NCI-H1048 (cell line): ENCODE results near the gene RBMS1.

Experiments
- DNase-seq: peaks from one replicate; lab custom pipeline; 2025; lab: John Stamatoyannopoulos, UW

Gene RBMS1

GRCh38 chr2:160275656-160276055, 218.0 kb downstream of the RBMS1 start:
- DNase-seq, result no peak

GRCh38 chr2:160271171-160272086, 222.2 kb downstream of the RBMS1 start:
- no peak for DNase-seq

GRCh38 chr2:160270571-160271113, 223.0 kb downstream of the RBMS1 start:
- DNase-seq, result no peak

- no peak for DNase-seq
These were observed 223.6 kb downstream of the RBMS1 start for GRCh38 chr2:160269803-160270570.

- no peak for DNase-seq
These were observed 224.2 kb downstream of the RBMS1 start for GRCh38 chr2:160269365-160269764.

GRCh38 chr2:160268151-160268781, 225.3 kb downstream of the RBMS1 start:
- no peak for DNase-seq

GRCh38 chr2:160267692-160268091, 225.9 kb downstream of the RBMS1 start:
- DNase-seq, result no peak

- DNase-seq, result no peak
These were observed 226.6 kb downstream of the RBMS1 start for GRCh38 chr2:160267022-160267421.

- DNase-seq, result no peak
These were observed 227.5 kb downstream of the RBMS1 start for GRCh38 chr2:160266037-160266551.

GRCh38 chr2:160264308-160264707, 229.3 kb downstream of the RBMS1 start:
- DNase-seq, result no peak

- no peak for DNase-seq
These were observed 231.9 kb downstream of the RBMS1 start for GRCh38 chr2:160261732-160262131.

- DNase-seq, result no peak
These were observed 235.2 kb downstream of the RBMS1 start for GRCh38 chr2:160258492-160258805.

GRCh38 chr2:160257743-160258491, 235.7 kb downstream of the RBMS1 start:
- no peak for DNase-seq

GRCh38 chr2:160257041-160257742, 236.4 kb downstream of the RBMS1 start:
- DNase-seq, result no peak

- DNase-seq, result no peak
These were observed 237.1 kb downstream of the RBMS1 start for GRCh38 chr2:160256507-160256906.

- DNase-seq, result no peak
These were observed 238.2 kb downstream of the RBMS1 start for GRCh38 chr2:160255408-160255807.

- no peak for DNase-seq
These were observed 239.3 kb downstream of the RBMS1 start for GRCh38 chr2:160254189-160254762.

- DNase-seq, result no peak
These were observed 240.0 kb downstream of the RBMS1 start for GRCh38 chr2:160253440-160254188.

- no peak for DNase-seq
These were observed 240.7 kb downstream of the RBMS1 start for GRCh38 chr2:160252900-160253299.
